Globus pallidus (tissue), 1 donor: Measurements from ENCODE around the gene RNF133.
"Not testable (repeated sequence)": the region's sequence is repeated elsewhere in the genome, so short reads cannot be mapped to it uniquely, and the experiment has no call there.

ENCODE experiments used
- DNase-seq: peaks from one replicate; pipeline ENCODE4 v3.0.0-alpha.2; 2015; ENCODE audit warnings: low spot score

RNF133 gene

DNA sequence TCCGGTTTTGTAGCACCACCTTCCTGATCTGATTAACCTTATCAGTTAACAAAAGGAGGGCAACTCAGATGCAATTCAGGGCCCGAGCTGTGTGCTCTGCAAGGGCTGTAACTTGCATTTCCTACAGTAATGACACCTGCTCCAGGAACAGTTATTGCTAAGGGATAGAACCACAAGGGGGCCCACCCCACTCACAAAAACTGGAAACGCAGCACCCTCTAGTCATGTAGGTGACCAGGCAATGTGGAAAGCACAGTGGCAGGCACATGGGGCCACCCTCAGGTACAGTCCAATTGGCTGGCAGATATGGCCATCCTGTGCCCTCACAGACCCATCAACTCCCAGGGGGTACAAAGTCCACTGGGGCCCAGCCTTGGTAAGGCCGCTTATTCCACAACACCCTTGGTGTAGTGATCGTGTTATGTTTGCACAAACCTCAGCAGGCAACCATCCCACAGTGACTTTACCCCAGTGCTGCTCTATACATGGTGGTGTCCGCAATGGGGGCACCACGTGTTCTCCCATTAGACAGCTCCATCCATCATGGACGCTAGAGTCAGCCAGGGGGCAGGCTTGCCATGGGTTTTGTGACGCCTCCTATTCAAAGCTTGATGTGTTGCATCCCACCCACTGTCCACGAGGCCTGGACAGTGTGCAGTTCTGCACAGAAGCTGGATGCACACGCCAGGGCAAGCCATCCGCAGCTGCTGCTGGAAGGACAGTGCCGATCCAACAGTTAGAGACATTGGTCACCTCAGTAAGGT, 9.4 kb downstream of the RNF133 start:
- no peak for DNase-seq

- DNase-seq, result no peak
Observed at GRCh38 chr7:122688400-122688998, 10.4 kb downstream of the RNF133 start.

- no peak for DNase-seq
Observed at GRCh38 chr7:122686360-122686878, 12.5 kb downstream of the RNF133 start.

DNA sequence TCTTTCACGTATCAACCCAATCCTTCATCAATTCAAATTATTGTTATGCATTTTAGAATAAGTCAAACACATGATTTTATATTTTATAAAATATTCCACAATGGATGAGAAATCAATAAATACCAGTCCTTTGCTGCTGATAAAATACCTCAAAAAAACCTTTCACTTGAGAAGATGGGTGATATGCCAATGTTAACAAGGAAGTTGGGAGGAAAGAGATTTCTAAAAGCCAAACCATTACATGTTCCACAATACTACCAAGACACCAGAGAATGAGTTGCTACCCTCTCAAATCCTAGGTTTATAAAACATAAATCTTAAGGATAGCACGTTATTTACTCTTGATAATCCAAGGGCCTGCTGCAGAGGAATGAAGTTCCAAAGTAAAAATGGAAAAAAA, 14.4 kb downstream of the RNF133 start:
- no peak for DNase-seq

- DNase-seq, result peak; percentile 5
Observed at GRCh38 chr7:122682815-122683550, 15.9 kb downstream of the RNF133 start.

DNA sequence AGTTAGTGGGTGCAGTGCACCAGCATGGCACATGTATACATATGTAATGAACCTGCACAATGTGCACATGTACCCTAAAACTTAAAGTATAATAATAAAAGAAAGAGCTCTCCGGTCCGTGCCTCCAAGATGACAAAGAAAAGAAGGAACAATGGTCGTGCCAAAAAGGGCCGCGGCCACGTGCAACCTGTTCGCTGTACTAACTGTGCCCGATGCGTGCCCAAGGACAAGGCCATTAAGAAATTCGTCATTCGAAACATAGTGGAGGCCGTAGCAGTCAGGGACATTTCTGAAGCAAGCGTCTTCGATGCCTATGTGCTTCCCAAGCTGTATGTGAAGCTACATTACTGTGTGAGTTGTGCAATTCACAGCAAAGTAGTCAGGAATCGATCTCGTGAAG, 17.7 kb downstream of the RNF133 start:
- DNase-seq, result not testable (repeated sequence)

DNA sequence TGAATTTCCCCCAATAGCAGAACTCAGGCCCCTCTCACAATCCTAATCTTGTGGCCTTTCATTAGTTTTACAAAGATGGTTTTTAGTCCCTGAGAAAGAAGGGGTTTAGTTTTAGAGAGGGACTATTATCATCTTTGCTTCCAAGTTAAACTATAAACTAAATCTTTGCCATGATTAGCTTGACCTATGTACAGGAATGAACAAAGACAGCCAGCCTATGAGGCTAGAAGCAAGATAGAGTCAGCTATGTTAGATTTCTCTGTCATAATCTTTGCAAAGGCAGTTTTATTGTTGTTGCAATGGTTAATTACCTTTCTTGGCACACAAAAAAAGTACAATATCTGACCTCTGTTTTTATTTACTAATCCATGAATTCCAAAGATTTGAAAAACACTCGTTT, 19.1 kb downstream of the RNF133 start:
- no peak for DNase-seq

DNA sequence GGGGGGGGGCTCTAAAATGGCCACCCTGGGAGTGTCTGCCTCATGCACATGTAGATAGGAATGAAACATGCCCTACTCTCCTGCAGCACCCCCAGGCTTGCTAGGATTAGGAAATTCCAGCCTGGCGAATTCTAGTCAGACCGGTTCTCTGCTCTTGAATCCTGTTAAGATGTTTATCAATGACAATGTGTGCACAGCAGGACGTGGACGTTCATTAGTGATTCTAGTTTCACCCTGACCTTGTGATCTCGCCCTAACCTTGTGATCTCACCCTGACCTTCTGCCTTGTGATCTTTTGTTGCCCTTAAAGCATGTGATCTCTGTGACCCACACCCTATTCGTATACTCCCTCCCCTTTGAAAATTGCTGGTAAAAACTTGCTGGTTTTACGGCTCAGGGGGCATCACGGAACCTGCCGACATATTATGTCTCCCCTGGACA, 19.6 kb downstream of the RNF133 start:
- not testable (repeated sequence) for DNase-seq

DNA sequence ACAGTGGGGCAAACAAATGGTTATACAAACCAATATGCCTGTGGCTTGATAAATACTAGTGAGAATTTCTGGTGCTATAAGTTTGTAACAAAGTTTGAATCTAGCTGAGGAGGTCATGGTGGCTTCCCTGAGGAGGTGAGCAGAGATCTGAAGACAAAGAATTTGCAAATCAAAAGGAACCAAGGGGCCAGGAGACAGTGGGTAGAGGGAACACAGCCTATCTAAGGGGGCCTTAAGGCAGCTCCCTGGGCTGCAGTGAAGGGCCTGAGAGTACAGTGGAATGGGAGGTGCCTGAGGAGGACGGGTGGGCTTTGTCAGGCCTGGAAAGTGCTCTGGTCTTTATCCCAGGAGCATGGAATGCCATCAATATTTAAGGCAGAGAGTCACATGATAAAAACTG, 21.8 kb downstream of the RNF133 start:
- no peak for DNase-seq

DNA sequence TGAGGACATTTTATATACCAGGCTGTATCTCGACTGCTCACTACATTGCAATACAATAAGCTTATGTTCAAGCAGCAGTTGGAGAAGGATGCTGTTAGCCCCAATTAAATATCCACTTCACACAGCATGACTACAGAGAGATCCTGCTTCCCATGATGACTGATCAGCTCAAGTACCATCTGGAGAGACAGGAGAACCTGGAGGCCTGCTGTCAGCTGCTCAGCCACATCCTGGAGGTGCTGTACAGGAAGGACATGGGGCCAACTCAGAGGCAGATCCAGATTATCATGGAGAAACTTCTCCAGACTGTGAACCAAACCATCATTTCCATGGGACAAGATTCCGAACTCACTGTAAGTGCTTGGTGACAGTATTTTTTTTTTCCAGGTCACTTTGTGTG, 22.5 kb downstream of the RNF133 start:
- DNase-seq, result no peak

DNA sequence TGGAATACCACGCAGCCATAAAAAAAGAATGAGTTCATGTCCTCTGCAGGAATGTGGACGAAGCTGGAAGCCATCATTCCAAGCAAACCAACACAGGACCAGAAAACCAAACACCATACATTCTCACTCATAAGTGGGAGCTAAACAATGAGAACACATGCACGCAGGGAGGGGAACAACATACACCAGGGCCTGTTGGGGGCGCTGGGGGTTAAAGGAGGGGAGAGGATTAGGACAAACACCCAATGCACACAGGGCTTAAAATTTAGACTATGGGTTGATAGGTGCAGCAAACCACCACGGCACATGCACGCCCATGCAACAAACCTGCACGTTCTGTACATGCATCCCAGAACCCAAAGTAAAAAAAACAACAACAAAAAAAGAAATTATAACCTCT, 23.3 kb downstream of the RNF133 start:
- no peak for DNase-seq

DNA sequence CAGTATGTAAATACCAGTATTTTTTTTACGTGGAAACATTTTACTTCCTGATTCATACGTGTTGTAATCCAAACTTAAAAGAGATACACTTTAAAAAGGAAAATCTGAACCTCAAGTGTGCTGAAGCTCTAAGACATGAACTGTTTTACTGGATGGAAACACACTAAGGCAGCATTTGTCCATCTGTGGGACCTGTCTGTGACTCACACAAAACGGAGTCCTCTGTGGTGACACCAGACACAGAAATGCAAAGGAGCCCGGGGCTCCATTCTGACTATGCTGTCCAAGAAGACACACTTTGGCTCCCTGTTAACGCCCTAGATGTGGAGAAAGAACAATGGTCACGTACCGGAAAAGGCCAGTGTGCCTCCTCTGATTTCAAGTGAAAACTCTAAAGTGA, 23.9 kb downstream of the RNF133 start:
- no peak for DNase-seq

DNA sequence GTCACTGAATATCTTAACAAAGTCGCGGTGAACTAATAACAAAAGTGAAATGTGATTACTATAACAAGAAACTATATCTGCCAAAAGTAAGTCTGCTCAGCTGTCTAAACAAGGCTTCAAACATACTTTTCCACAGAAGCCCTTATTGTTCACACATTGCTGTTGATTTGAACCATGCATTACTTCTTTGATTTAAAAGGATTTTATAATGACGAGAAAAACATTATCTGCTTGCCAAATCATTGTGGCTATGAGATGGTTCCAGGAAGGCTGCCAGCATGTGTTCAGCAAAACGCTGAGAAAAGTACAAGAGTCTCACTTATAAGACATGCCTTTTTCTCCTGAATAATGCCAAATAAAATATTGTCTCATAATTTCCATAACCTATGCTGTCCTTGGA, 24.4 kb downstream of the RNF133 start:
- DNase-seq, result no peak

GRCh38 chr7:122673951-122674350, 25.0 kb downstream of the RNF133 start:
- no peak for DNase-seq

DNA sequence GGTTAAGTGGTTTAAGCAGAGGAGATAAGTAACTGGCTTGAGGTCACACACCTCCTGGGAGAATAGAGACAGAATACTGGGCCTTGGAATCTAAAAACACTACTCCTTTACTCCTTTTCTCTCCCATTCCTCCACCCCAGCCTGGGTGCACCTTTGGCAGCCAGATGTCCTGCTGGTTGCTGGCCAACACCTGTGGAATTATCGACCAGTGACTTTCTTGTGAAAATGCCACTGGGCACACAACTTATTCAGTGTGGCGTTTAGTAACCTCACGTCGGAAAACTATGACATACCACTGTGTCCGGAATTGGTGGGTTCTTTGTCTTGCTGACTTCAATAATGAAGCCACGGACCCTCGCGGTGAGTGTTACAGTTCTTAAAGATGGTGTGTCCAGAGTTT, 26.4 kb downstream of the RNF133 start:
- no peak for DNase-seq

GRCh38 chr7:122663733-122664132, 35.2 kb downstream of the RNF133 start:
- no peak for DNase-seq

DNA sequence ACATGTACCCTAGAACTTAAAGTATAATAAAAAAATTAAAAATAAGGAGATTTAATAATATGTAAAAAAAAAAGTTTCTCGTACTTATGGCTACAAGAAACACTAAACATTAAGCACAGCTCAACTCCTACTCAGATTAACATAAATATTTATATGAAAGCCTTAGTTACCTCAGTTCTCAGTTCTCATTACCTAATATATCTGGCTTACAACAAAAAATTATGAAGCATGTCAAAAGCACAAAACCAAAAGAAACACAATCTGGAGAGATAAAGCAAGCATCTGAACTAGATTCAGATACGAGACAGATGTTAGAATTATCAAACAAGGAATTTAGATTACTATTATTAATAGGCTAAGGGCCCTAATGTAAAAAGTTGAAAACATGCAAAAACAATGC, 40.1 kb downstream of the RNF133 start:
- DNase-seq, result no peak

- no peak for DNase-seq
Observed at GRCh38 chr7:122653685-122654084, 45.2 kb downstream of the RNF133 start.

DNA sequence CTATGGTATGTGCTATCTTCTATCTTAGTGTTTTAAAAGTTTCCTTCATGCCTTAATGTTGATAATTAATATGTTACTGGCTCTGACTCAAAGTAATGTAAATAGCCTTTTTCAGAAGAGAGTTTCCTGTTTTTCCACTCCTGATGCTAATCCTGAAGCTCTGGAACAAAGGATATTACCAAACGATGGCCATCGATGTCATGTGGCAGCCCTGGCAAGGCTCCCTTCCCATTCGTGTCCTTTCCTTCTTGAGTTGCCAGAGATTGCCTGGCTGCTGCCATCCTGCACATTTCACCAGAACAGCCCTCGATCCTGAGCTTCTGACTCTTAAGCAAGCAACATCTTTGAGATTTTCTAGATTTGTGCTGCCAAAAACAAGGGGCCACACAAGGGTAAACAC, 46.0 kb downstream of the RNF133 start:
- DNase-seq, result no peak

GRCh38 chr7:122651451-122651850, 47.5 kb downstream of the RNF133 start:
- no peak for DNase-seq
